Nephron (organoid): Measurements from ENCODE around the gene ANKRD61.
A peak's percentile ranks its signal among the peaks of the same experiment; 100 is the strongest.
"Not testable (repeated sequence)": the region's sequence is repeated elsewhere in the genome, so short reads cannot be mapped to it uniquely, and the experiment has no call there.

Experiments
- H3K27ac Mint-ChIP-seq, 3 experiments: 2 replicates each; pipeline ENCODE4 v1.8.0; 2020; ENCODE audit warnings: mixed read lengths in 3 of 3, mild to moderate bottlenecking in 2 of 3, moderate library complexity in 1 of 3
- H3K27me3 Mint-ChIP-seq: 2 replicates; pipeline ENCODE4 v1.8.0; 2021; ENCODE audit warnings: low read depth, mild to moderate bottlenecking, moderate library complexity, mixed read lengths
- H3K36me3 Mint-ChIP-seq: 2 replicates; pipeline ENCODE4 v1.8.0; 2020; ENCODE audit warnings: low read depth, mixed read lengths
- H3K4me1 Mint-ChIP-seq: 2 replicates; pipeline ENCODE4 v1.8.0; 2020; ENCODE audit warnings: mixed read lengths
- H3K4me3 Mint-ChIP-seq, 3 experiments: 2 replicates each; pipeline ENCODE4 v1.8.0; 2020; ENCODE audit warnings: mild to moderate bottlenecking in 3 of 3, mixed read lengths in 3 of 3, moderate library complexity in 2 of 3
- H3K9me3 Mint-ChIP-seq: 2 replicates; pipeline ENCODE4 v1.8.0; 2020; ENCODE audit warnings: mixed read lengths
- TF ChIP-seq, protein P1 (sequence below), 3 experiments: fragments of 200-600 bp; sonication (generic); IDR thresholded peaks; one replicate each; pipeline ENCODE4 v1.5.0; 2021; ENCODE audit warnings: antibody characterized with exemption in 3 of 3; ENCODE audit not compliant: unreplicated experiment in 3 of 3

Gene ANKRD61

DNA sequence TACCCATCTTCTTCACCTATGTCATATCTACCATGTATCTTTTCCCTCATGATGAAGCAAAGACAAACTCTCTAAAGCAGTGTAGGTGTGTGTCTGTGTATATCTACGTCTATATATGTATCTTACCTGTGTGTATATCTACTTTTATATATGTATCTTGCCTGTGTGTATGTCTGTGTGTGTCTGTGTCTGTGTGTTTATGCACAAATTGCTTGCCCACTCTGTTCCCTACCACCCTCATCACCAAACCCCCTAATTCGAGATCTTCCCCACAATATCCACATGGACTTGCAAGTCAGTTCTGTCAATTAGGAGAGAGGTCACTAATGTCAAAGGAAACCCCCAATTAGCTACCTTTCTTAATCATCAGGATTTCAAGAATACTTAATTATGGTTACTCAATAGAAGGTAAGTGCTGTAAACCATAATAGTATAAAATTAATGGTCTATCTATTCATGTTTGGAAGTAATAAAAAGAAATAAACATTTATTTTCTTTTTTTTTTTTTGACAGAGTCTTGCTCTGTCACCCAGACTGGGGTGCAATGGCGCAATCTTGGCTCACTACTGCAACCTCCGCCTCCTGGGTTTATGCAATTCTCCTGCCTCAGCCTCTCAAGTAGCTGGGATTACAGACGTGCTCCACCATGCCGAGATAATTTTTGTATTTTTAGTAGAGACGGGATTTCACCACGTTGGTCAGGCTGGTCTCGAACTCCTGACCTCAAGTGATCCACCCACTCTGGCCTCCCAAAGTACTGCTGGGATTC lies 43.6 kb downstream of the ANKRD61 start:
- Mint-ChIP-seq H3K27me3 (no peaks in the 10 kb centered on the region), H3K36me3 (no peaks in the 10 kb centered on the region), H3K4me3 (no peak overlapping the region), H3K9me3 (no peaks in the 10 kb centered on the region), H3K27ac (no peak overlapping the region), H3K4me1 (peaks cover 4% of the 10 kb centered on the region)
- TF ChIP-seq, protein P1, sequence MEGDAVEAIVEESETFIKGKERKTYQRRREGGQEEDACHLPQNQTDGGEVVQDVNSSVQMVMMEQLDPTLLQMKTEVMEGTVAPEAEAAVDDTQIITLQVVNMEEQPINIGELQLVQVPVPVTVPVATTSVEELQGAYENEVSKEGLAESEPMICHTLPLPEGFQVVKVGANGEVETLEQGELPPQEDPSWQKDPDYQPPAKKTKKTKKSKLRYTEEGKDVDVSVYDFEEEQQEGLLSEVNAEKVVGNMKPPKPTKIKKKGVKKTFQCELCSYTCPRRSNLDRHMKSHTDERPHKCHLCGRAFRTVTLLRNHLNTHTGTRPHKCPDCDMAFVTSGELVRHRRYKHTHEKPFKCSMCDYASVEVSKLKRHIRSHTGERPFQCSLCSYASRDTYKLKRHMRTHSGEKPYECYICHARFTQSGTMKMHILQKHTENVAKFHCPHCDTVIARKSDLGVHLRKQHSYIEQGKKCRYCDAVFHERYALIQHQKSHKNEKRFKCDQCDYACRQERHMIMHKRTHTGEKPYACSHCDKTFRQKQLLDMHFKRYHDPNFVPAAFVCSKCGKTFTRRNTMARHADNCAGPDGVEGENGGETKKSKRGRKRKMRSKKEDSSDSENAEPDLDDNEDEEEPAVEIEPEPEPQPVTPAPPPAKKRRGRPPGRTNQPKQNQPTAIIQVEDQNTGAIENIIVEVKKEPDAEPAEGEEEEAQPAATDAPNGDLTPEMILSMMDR (IDR thresholded peaks at IDR 0.05; ENCODE audit: unreplicated experiment in 3 of 3), result no peak

DNA sequence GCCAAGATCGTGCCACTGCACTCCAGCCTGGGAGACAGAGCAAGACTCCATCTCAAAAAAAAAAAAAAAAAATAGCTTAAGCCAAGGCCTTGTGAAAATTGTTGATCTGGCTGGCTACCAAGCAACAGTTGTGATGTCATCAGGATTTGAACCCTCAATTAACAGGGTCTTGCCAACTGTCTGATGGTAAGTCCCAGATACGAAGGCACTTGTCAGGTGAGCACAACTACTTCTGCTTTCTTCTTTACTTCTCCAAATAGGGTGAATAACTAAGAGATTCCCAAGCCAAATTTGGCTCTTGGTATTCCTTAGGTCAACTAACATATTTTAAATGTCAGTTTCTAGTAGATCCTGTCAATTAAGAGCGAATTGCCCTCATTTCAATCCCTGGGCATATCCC lies 47.4 kb downstream of the ANKRD61 start:
- Mint-ChIP-seq H3K4me3 (no peak overlapping the region), H3K4me1 (peaks cover 8% of the 10 kb centered on the region), H3K27me3 (no peaks in the 10 kb centered on the region), H3K36me3 (no peaks in the 10 kb centered on the region), H3K27ac (no peak overlapping the region), H3K9me3 (no peaks in the 10 kb centered on the region)
- TF ChIP-seq, protein P1 (IDR thresholded peaks at IDR 0.05; ENCODE audit: unreplicated experiment in 3 of 3), result no peak

DNA sequence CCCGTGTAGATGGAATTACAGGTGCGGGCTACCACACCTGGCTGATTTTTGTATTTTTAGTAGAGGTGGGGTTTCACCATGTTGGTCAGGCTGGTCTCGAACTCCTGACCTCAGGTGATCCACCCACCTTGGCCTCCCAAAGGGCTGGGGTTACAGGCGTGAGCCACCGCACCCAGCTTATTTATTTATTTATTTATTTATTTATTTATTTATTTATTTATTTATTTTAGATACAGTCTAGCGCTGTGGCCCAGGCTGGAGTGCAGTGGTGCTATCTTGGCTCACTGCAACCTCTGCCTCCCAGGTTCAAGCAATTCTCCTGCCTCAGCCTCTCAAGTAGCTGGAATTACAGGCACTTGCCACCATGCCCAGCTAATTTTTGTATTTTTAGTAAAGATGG lies 51.9 kb downstream of the ANKRD61 start:
- not testable (repeated sequence) for H3K9me3 Mint-ChIP-seq, H3K4me1 Mint-ChIP-seq, H3K27ac Mint-ChIP-seq, H3K36me3 Mint-ChIP-seq, H3K27me3 Mint-ChIP-seq
- peak overlapping the region in 1 of 3 experiments; percentile 42 for H3K4me3 Mint-ChIP-seq
